Kidney tubule cell (primary cell): ENCODE results near the gene NAA50.

Experiments used
- DNase-seq: peaks from one replicate; pipeline ENCODE4 v3.0.0-alpha.2; 2018; ENCODE audit warnings: low spot score

NAA50 gene

GRCh38 chr3:113685956-113686721 lies 59.9 kb downstream of the NAA50 start:
- DNase-seq: peak; percentile 50

- no peak for DNase-seq
Observed at GRCh38 chr3:113685124-113685523, 60.9 kb downstream of the NAA50 start.

- no peak for DNase-seq
Observed at GRCh38 chr3:113684271-113684819, 61.7 kb downstream of the NAA50 start.

- DNase-seq: no peak
Observed at GRCh38 chr3:113678773-113679172, 67.3 kb downstream of the NAA50 start.

GRCh38 chr3:113677737-113678136 lies 68.3 kb downstream of the NAA50 start:
- no peak for DNase-seq

- DNase-seq: no peak
Observed at GRCh38 chr3:113676261-113676660, 69.8 kb downstream of the NAA50 start.

GRCh38 chr3:113673593-113673992 lies 72.5 kb downstream of the NAA50 start:
- no peak for DNase-seq

- no peak for DNase-seq
Observed at GRCh38 chr3:113668015-113668414, 78.0 kb downstream of the NAA50 start.
